ENCODE results near the gene IER3.

IER3 gene

DNA sequence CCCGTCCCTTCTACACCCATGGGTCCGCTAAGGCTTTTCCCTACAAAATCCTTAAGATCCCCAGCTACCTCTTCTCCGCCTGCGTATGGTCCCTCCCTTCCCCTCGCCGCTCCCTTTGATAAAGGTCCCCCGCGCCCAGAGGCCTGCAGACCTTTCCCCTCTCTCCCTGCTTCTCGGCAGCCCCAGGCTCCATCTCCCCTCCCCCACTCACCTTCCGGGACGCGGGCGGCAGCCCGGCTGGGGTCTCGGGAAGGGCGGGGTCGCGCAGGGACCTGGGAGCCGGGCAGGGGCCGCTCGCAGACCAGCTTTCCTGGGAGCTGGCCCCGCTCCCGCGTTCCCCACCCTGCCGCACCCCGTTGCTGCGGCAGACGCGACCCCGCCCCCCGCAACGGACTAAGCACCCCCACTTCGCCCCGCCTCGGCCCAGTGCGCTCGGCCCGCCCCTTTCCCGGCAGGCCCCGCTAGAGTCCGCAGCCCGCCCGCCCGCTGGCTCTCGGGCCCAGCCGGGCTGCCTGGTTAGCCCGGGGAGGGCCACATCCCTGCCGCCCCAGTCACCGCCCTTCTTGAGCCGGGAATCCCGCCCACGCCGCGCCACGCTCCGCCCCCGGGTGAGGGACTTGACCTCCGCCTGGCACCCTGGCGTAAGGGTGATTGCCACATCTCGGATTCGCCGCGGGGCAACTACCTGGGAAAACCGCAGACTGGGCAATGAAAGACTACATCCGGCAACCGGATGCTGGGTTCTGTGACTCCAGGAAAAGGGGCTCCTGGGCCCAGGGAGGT is 1.8 kb downstream of the IER3 start, which contains the start of gene FLOT1:
FLOT1 (minus strand) TSS at position 372 of the 783 bp plus-strand sequence. CDS start 498 bp downstream, outside the sequence.
- TF ChIP-seq, protein P1, sequence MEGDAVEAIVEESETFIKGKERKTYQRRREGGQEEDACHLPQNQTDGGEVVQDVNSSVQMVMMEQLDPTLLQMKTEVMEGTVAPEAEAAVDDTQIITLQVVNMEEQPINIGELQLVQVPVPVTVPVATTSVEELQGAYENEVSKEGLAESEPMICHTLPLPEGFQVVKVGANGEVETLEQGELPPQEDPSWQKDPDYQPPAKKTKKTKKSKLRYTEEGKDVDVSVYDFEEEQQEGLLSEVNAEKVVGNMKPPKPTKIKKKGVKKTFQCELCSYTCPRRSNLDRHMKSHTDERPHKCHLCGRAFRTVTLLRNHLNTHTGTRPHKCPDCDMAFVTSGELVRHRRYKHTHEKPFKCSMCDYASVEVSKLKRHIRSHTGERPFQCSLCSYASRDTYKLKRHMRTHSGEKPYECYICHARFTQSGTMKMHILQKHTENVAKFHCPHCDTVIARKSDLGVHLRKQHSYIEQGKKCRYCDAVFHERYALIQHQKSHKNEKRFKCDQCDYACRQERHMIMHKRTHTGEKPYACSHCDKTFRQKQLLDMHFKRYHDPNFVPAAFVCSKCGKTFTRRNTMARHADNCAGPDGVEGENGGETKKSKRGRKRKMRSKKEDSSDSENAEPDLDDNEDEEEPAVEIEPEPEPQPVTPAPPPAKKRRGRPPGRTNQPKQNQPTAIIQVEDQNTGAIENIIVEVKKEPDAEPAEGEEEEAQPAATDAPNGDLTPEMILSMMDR (IDR thresholded peaks at IDR 0.05; ENCODE audit: extremely low read depth, missing control alignments) = no peak
- DNase-seq (ENCODE audit: low spot score) = peak; percentile 97

- no peak for DNase-seq (ENCODE audit: low spot score)
- TF ChIP-seq, protein P1 (IDR thresholded peaks at IDR 0.05; ENCODE audit: extremely low read depth, missing control alignments) = no peak
Measured at GRCh38 chr6:30741789-30742315, 2.5 kb downstream of the IER3 start.

DNA sequence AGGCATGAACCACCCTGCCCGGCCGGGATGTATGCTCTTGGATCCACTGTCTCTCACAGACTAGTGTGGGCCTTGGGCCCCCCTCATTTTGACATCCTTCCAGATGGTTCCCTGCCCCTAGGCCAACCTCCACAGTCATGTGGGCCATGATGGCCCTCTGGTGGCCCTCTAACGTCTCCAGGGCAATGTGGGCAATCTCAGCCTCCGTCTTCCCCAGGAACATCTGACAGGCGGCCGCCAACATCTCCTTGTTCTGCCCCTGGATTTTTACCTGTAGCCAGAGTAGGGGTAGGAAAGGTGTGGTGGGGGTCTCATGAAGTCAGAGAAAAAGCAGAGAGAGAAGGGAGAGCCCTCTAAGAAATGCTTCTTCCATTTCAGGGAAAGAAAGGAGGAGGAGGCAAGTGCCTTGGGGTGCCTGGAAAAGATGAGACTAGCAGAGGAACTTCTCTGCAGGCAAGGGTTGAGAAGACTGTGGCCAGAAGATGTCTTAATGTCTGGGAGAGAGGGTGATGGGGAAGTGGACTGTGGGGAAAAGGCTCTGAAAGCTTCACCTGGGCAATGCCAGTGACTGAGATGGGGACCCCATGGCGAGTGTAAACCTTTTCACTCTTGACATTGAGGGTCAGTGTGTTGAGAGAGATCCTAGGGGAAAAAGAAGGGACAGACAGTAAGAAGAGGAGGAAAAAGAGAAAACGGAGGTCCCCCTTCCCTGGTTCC is 3.1 kb downstream of the IER3 start:
- TF ChIP-seq, protein P1 (IDR thresholded peaks at IDR 0.05; ENCODE audit: extremely low read depth, missing control alignments) = no peak
- DNase-seq (ENCODE audit: low spot score) = no peak

- DNase-seq (ENCODE audit: low spot score) = no peak
- TF ChIP-seq, protein P1 (IDR thresholded peaks at IDR 0.05; ENCODE audit: extremely low read depth, missing control alignments) = no peak
Measured at GRCh38 chr6:30740540-30740870, 3.8 kb downstream of the IER3 start.

DNA sequence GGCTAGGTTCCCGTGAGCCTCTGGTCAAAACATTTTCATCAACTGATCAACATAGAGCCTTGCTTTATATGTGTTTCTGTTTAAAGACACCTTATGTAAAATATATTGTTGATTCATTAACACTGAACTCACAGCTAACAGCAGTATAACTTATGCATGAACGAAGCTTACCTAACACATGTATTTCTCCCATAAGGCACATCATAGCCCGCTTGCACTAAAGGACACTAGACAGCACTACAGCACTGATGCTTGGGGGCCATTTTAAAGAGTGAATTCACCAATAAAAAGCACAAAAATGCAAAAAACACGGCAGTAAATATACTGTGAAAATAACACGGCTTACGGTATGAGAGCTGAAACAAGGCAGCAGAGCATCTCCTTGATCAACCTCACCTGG is 5.8 kb downstream of the IER3 start:
- TF ChIP-seq, protein P1 (IDR thresholded peaks at IDR 0.05; ENCODE audit: extremely low read depth, missing control alignments) = no peak
- DNase-seq (ENCODE audit: low spot score) = no peak

DNA sequence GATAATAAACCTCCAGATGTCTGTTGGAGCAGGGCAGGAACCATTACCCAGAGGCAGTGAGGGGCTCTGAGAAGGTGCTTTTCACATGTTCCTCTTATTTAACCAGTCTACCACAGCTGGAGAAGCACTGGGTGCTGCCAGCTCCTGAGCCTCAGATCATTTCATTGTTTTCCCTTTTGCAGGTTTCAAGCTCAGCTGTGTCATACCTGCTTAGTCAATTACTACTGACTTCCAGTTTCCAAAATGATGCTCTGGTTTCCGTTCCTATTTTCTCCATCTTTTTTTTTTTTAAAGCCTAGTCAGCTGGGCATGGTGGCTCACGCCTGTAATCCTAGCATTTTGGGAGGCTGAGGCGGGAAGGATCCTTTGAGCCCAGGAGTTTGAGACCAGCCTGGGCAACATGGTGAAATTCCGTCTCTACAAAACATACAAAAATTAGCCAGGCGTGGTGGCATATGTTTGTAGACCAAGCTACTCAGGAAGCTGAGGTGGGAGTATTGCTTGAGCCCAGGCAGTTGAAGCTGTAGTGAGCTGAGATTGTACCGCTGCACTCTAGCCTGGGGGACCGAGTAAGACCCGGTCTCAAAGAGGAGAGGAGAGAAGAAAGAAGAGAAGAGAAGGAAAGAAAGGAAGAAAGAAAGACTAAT is 8.6 kb downstream of the IER3 start:
- DNase-seq (ENCODE audit: low spot score) = peak; percentile 41
- TF ChIP-seq, protein P1 (IDR thresholded peaks at IDR 0.05; ENCODE audit: extremely low read depth, missing control alignments) = no peak

Measured in GM20000 (cell line).